Gastrocnemius medialis (tissue), 4 donors: ENCODE measurements around the gene PRKAR1A.

Source experiments
- CTCF ChIP-seq, 5 experiments: fragments of 450-650 bp in 3 of 5; fragments of 200-600 bp in 2 of 5; sonication (generic) in 2 of 5; IDR thresholded peaks in 4 of 5; conservative IDR thresholded peaks in 1 of 5; 1 replicate in 4 of 5; 2 replicates in 1 of 5; pipeline ENCODE4 v1.5.1; 2016 to 2019; ENCODE audit warnings: antibody characterized with exemption in 5 of 5, mild to moderate bottlenecking in 3 of 5, moderate library complexity in 3 of 5
- POLR2A ChIP-seq, 2 donors: fragments of 450-650 bp; IDR thresholded peaks; one replicate each; pipeline ENCODE4 v1.6.1; 2017; ENCODE audit warnings: antibody characterized with exemption in 2 of 2, mild to moderate bottlenecking in 2 of 2, moderate library complexity in 2 of 2

GRCh38 chr17:68598074-68598473, 85.8 kb downstream of the PRKAR1A start:
- TF ChIP-seq CTCF (IDR thresholded peaks at IDR 0.05 in 4 of 5, conservative IDR thresholded peaks at IDR 0.05 in 1 of 5) (no peak), POLR2A (IDR thresholded peaks at IDR 0.05) (no peak)
